Fibroblast of peridontal ligament (primary cell): ENCODE measurements around the gene SETBP1.

Experiments used
- DNase-seq: peaks from one replicate; pipeline ENCODE4 v3.0.0-alpha.2; 2010; ENCODE audit errors: extremely low read depth

Gene SETBP1

GRCh38 chr18:44870631-44871502, 190.2 kb downstream of the SETBP1 start:
- no peak for DNase-seq

- DNase-seq = no peak
These were observed 191.1 kb downstream of the SETBP1 start for GRCh38 chr18:44871771-44872170.

- no peak for DNase-seq
These were observed 195.3 kb downstream of the SETBP1 start for GRCh38 chr18:44876024-44876423.

DNA sequence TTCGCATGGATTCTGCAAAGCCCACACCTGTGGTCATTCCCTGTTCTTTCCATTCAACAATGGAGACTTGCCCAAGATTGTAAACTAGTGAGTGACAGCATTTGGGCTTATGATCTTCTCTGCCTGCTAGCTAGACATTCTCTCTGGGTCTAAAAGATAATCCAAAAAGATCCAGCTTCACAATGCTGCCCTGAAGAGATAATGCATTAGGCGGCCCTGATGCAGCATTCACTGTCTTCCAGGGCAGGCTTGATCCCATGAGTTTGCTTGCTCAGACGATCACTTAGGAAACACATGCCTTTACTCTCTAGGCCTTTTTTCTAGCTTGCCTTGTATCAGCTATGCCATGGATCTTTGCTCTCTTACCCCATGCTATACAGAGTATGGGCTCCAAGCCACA, 196.1 kb downstream of the SETBP1 start:
- DNase-seq = no peak

DNA sequence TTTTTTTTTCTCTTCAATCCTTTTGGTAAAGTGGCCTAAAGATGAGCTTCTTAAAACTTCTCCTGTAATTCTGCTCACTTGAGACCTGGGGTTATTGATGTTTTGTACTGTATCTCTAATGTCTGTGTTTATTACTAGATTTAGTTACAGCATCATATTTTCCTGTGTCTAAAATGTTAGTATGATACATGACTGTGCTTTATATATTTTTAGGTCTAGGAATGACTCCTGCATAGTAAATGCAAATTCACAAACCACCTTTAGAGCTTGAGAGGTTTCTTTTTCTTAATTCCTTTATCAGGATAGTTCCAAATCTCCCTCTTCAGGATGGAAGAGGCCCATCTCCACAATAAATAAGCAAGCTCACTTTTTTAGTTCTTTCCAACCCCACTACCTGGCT, 197.6 kb downstream of the SETBP1 start:
- DNase-seq = no peak

GRCh38 chr18:44880170-44880569, 199.5 kb downstream of the SETBP1 start:
- DNase-seq = no peak

- no peak for DNase-seq
These were observed 200.9 kb downstream of the SETBP1 start for GRCh38 chr18:44881461-44882162.

- DNase-seq = no peak
These were observed 201.6 kb downstream of the SETBP1 start for GRCh38 chr18:44882163-44882868.

DNA sequence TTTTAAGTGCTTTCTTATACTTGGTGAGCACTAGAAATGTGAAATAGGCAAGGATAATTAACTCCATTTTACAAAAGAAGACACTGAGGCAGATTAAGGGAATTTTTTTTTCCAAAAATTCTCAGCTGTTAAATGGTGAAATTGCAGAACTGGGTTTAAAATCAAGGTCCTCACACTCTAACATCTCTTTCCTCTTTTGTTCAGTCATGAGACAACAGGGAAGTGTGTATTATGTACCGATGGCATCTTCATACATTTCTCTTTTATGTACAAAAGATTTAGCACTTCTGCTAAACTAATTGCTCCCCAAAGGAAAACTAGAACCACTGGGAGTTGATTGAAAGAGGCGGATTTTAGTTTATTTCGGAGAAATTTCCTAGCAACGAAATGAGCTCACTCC, 203.0 kb downstream of the SETBP1 start:
- no peak for DNase-seq

GRCh38 chr18:44884431-44884830, 203.7 kb downstream of the SETBP1 start:
- DNase-seq = peak; percentile 18

GRCh38 chr18:44885507-44885906, 204.8 kb downstream of the SETBP1 start:
- DNase-seq = no peak

DNA sequence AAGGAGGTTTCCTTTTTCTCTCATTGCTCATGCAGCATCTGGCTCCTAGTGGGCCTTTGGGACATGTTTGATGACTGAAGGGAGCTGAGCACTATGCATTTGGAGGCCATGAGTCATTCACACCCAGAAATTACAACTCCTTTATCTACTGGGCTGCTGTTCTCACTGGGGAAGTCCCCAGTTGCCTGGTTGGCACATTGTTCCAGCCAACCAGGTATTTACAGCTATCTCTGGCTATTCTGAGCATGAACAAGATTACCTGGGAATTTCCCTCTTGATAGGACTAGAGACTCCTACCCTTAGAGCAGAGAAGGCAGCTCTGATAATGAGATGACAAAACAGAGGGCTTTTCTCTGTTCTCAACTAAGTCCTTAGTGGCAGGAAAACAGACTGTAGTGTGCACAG, 206.5 kb downstream of the SETBP1 start:
- peak; percentile 54 for DNase-seq

DNA sequence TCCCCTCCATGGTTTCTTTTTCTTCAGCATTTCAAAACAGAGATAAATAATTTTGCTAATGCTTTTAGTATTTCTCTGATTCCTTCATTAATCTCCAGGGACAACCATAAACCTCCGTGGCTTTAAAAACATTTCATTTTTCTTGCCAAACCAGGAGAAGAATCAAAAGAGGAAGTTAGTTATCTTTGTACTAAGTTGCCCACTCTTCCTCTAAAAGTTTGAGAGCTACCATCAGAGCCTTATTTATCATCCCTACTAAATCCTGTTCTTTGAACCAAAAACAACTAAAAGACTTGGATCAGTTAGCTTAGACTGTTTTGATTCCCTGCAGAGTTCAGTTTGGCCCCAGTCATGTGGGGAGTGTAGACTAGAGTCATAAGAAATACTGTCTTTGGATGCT, 208.4 kb downstream of the SETBP1 start:
- DNase-seq = no peak

GRCh38 chr18:44893045-44893706, 212.5 kb downstream of the SETBP1 start:
- no peak for DNase-seq

- no peak for DNase-seq
These were observed 213.3 kb downstream of the SETBP1 start for GRCh38 chr18:44893966-44894365.

DNA sequence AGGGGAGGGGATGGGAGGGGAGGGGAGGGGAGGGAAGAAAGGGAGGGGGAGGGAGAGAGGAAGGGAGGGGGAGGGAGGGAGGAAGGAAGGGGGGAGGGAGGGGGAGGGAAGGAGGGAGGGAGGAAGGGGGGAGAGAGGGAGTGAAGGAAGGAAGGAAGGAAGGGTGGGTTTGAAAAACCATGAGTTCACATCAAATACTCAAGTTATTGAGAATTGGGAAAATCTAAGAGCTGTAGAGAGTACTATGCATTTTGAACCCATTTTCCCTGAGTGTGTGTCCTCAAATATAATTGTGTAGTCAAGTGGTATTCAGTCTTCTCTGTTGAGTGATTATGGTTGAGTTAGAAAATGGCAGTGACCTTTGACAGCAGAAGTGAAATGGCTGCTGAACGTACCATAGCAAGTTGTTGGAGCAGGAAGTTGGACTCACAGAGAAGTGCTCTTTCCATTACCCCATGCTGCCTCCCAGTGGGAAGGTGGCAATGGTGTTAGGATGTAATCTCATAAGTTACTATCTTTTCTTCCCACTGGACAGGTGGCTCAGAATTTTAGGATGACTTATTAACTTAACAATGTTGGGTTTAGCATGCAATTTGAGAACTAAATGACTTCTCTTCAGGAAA, 214.6 kb downstream of the SETBP1 start:
- DNase-seq = peak; percentile 56

DNA sequence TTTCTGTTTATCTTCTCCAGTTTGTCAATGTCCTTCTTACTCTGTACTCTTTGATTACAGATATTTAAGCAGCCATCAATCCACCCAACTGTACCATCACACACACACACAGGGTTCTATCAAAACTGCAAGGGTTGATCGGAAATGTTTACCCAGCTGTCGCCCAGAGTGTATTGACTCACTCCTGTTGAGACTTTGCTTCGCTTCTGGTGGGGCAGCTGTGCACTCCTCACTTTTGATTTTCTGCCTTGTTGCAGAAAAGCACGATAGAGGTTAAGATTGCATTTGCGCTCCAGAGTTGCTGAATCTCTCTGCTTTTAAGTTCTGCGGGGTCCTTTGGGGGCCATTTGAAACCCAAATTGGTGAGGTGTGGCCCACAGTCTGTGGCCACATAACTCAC, 216.2 kb downstream of the SETBP1 start:
- DNase-seq = no peak

DNA sequence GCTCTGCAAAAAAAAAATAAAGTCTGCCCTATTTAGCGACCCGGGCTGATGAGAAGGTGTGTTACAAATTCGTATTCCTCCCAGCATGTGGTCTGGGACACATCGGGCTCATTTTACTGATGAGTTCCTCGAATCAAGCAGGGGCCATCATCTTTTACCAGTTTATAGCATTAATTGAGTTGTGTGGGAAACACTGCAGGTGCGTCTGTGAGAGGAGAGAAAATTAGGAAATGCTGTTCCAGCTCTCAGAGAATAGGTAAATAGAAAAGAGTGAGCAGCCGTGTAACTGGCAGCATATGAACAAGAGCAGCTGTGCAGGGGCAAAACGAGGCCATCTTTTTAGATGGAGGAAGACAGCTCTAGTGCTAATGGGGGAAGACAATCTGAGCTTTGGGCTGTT, 216.7 kb downstream of the SETBP1 start:
- no peak for DNase-seq

- no peak for DNase-seq
These were observed 217.1 kb downstream of the SETBP1 start for GRCh38 chr18:44897816-44898215.

GRCh38 chr18:44898498-44898897, 217.8 kb downstream of the SETBP1 start:
- no peak for DNase-seq

DNA sequence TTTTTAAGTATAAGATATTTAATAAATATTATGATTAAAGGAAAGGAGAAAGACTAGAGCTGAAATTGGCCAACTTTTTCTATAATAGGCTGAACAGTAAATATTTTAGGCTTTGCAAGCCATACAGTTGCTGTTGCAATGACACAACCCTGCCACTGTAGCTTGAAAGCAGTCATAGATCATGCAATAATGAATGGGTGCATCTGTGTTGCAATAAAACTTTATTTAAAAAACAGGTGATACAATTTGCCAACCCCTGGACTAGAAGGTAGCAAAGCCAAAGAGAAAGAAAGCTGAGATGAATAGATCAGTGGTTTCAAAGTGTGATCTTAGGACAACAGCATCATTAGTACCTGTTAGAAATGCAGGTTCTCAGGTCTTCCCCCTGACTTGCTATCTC, 219.1 kb downstream of the SETBP1 start:
- DNase-seq = no peak

- no peak for DNase-seq
These were observed 219.9 kb downstream of the SETBP1 start for GRCh38 chr18:44900627-44901026.
